NK-92 (cell line): Measurements from ENCODE around the gene SMCO4.
"Not testable (repeated sequence)": the region's sequence is repeated elsewhere in the genome, so short reads cannot be mapped to it uniquely, and the experiment has no call there.

Experiments used
- DNase-seq: peaks from one replicate; lab custom pipeline; 2025; ENCODE audit not compliant: unreplicated experiment; lab: John Stamatoyannopoulos, UW

The SMCO4 gene

DNA sequence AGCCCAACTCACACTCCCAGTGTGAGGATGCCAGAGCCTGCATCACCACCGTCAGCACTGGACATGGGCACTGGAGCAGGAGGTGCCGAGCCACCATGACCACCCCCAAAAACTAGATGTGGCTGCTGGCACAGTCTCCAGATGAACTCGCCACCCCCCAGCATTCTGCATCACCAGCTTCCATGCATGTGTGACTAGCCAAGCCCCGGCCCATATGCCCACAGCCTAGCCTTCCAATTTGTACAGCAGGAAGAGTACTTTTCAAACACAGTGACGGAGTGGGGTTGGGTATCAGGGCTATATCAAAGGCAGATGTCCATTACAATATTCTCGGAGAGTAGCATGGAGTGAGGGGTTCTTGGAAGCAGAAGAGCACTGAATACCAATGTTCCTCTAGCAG lies 62.9 kb downstream of the SMCO4 start:
- DNase-seq, result no peak

DNA sequence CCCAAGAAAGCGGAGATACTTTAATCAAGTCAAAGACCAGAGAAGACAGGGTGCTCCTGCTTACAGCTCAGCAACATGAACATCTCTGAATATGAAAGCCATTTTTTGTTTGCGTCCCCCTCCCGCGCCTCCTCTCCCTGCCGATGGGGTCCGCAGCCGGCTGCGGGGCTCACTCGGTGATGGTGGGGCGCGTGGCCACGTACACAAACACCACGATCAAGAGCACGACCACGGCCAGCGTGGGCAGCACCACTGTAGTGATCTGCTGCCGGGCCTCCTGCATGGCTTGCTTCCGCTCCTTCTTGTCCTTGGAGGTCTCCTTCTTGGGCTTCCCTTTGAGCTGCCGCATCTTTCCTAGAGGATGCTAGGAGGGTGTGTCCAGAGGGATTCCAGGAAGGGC lies 64.3 kb downstream of the SMCO4 start:
- no peak for DNase-seq

DNA sequence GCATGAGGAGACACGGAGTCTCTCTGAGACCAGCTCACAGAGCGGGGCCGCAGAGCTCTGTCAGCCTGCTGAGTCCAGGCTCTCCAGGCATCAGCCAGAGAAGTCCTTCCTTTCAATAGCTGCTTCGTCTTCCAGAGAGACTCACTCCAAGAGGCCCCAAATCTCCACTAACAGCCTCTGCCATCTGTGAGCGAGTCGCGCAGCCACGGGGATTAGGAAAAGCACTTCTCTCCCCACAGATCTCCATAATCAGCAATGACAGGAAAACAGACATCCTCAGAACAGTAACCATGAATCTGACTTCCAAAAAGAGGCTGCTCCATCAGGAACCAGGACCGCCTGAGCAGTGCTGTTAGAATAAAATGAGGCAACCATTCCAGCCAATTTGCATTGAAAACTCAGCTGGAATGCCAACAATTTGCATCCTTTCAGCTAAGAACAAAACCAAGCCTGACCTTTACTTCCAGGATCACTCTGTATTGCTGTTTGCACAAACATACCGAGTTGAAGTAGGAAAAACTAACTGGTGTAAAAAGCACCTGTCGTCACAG lies 65.4 kb downstream of the SMCO4 start:
- DNase-seq, result no peak

DNA sequence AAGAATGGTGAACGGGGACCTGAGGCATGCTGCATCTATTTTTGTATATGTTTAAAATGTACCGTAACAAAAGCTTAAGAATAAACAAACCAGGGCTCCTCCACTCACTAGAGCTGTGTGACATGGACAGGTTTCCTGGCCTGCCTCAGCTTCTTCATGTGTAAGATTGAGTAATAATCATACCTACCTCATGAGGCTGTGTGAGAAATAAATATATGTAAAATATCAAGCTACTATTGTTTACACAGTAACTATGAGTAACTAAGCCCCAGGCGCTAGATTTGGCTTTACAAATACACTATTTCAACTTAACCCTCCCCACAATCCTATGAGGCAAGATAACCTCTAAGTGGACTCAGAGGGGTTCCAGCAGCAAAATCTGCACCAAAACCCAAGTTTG lies 66.4 kb downstream of the SMCO4 start:
- DNase-seq, result no peak

DNA sequence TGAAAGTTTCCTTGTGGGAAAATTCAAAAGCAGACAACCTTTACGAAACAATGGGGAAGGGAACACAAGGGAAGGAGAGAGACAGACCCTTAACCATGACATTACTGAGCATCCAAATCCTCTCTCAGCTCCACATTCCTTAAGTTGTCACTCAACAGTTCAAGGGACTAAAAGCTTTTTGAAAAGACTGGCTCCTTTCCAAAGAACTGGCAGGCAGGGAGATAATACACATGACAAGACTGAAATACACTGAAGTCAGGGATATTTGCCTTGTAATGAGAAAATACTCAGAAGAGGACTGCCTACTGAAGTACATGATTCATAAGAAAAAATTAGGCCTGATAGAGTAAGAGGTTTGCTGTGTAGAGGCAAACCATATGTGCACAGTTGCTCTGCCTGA lies 69.1 kb downstream of the SMCO4 start:
- no peak for DNase-seq

DNA sequence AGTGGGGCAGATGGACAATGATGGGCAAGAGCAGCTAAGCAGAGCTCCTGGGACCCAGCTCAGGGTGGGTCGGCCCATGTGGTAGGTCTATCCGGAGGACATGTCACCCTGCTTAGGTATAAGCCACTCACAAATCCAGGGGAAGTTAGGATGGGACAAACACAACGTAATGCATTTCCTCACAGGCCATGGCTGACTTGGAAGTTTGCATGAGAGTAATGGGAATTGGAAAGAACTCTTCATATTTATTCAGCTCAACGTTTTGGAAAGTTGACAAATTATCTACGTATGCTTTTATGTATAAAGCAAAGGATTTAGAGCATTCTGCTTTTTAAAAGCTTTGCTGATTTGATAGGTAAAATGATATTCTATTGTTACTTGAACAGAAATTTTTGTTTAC lies 74.9 kb downstream of the SMCO4 start:
- DNase-seq, result no peak

DNA sequence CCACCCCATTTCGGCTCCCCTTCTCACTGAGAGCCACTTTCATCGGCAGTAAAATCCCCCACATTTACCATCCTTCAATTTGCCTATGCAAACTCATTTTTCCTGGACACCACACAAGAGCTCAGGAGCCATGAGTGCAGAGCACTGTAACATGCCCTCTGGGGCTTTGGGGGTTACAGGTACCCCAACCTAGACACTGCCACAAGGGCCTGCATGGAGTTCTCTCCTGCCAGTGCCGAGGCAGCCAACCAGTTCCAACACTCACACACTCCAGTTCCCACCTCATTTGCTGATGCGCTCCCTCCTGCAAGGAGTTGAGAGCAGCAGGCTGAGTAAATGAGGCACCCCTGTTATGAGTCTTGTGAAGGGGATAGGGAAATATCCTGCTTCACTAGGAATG lies 76.1 kb downstream of the SMCO4 start:
- DNase-seq, result no peak

DNA sequence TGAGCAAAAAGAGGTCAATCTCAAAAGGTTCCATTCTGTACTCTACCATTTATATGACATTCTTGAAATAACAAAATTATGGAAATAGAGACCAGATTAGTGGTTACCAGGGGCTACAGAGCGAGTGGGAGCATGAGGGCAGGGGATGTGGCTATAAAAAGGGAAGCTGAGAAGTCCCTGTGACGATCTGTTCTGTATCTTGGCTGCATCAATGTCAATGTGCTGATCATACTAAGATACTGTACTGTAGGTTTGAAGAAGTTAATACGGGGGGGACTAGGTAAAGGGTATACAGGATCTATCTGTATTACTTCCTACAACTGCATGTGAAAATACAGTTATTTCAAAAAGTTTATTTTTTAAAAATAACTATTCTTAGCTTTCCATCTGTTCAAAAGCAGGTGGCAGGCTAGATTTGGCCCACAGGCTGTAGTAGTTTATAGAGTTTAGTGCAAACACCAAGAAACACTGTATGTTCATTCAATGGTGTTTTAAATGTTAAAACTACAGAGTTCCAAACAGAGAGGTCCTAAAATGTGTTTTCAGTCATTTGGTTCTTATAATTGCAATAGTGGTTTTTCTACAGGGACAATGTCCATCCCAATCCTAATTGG lies 78.2 kb downstream of the SMCO4 start:
- no peak for DNase-seq

DNA sequence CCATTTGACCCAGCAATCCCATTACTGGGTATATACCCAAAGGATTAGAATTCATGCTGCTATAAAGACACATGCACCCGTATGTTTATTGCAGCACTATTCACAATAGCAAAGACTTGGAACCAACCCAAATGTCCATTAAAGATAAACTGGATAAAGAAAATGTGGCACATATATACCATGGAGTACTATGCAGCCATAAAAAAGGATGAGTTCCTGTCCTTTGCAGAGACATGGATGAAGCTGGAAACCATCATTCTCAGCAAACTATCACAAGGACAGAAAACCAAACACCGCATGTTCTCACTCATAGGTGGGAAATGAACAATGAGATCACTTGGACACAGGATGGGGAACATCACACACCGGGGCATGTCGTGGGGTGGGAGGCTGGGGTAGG lies 79.5 kb downstream of the SMCO4 start:
- DNase-seq, result not testable (repeated sequence)

DNA sequence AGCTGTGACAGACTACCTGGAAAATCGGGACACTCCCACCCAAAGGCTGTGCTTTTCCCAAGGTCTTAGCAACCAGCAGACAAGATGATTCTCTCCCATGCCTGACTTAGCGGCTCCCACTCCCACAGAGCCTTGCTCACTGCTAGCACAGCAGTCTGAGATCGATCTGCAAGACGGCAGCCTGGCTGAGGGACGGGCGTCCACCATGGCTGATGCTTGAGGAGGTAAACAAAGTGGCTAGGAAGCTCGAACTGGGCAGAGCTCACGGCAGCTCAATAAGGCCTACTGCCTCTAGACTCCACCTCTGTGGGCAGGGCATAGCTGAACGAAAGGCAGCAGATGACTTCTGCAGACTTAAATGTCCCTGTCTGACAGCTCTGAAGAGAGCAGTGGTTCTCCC lies 84.9 kb downstream of the SMCO4 start:
- DNase-seq, result no peak

DNA sequence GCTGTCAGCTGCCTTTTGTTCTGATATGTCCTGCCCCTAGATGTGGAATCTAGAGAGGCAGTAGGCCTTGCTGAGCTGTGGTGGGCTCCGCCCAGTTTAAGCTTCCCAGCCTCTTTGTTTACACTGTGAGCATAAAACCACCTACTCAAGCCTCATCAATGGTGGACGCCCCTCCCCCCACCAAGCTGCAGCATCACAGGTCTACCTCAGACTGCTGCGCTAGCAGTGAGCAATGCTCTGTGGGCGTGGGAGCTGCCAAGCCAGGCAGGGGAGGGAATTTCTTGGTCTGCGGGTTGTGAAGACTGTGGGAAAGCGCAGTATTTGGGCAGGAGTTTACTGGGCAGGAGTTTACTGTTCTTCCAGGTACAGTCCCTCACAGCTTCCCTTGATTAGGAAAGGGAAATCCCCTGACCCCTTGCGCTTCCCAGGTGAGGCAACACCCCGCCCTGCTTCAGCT lies 98.5 kb downstream of the SMCO4 start:
- no peak for DNase-seq

DNA sequence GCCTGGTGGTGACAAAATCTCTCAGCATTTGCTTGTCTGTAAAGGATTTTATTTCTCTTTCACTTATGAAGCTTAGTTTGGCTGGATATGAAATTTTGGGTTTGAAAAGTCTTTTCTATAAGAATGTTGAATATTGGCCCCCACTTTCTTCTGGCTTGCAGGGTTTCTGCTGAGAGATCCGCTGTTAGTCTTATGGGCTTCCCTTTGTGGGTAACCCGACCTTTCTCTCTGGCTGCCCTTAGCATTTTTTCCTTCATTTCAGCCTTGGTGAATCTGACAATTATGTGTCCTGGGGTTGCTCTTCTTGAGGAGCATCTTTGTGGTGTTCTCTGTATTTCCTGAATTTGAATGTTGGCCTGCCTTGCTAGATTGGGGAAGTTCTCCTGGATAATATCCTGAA lies 100.0 kb downstream of the SMCO4 start:
- not testable (repeated sequence) for DNase-seq

DNA sequence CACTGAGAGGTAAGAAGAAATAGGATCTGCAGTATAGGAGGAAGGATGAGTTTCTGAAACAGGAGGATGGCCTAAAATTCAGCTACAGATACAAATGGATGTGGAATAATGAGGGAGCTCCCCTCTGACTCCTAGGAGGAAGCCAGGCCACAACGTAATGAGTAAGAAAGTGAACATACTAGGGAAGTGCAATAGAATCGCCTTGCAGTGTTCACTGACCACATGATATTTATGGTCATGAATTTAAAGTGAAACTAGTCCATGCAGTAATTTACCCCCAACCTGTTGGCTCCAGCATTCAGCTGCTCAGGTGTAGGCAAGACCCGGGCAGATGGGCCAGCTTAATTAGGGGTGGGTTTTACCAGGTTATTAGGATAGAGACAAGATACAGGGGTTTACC lies 110.9 kb downstream of the SMCO4 start:
- no peak for DNase-seq
